Panc1 (cell line): ENCODE measurements around the gene IFFO2. TPM values are rescaled to one million over a fixed set of nuclear protein-coding genes. Genes with fewer than 3 reads are reported as not detected.

Source experiments
- ATAC-seq: fragments of 200-7000 bp; cut with Tn5 transposase; 2 replicates; pipeline ENCODE4 v1.9.1; 2020; ENCODE audit warnings: mild to moderate bottlenecking, moderate library complexity
- BruUV-seq: library from RNA; stranded (reverse); fragments of 400-500 nt; replicated peaks from 2 replicates; lab custom pipeline; 2021; lab: Mats Ljungman, UMichigan
- CTCF ChIA-PET: fragments of 300-600 bp; sonication (Branson Sonifier 250); formaldehyde crosslinking; loops from one replicate; lab custom pipeline; 2022; ENCODE audit warnings: antibody characterized with exemption; lab: Charles Lee
- POLR2A ChIA-PET: fragments of 300-600 bp; sonication (Branson Sonifier 250); formaldehyde crosslinking; loops from one replicate; lab custom pipeline; 2022; ENCODE audit warnings: antibody characterized with exemption; lab: Charles Lee
- DNase-seq: peaks from one replicate; pipeline ENCODE4 v3.0.0-alpha.2; 2010; ENCODE audit warnings: low read depth, low spot score
- H3K27ac ChIP-seq: 2 replicates; pipeline ENCODE4 v1.5.1; 2011; ENCODE audit warnings: mild to moderate bottlenecking, low read length, inconsistent platforms
- H3K27me3 ChIP-seq: fragments of 200-500 bp; sonication (Bioruptor generic); 2 replicates; pipeline ENCODE4 v1.6.0; 2014; ENCODE audit warnings: low read length, inconsistent platforms; ENCODE audit not compliant: control insufficient read depth, insufficient read depth
- H3K36me3 ChIP-seq: fragments of 200-500 bp; sonication (Bioruptor generic); 2 replicates; pipeline ENCODE4 v1.5.1; 2014; ENCODE audit warnings: inconsistent platforms, mild to moderate bottlenecking, low read length, moderate library complexity; ENCODE audit not compliant: control insufficient read depth, insufficient read depth
- H3K4me1 ChIP-seq: 2 replicates; pipeline ENCODE4 v1.5.1; 2011; ENCODE audit warnings: inconsistent platforms, mild to moderate bottlenecking, low read length, moderate library complexity; ENCODE audit not compliant: control insufficient read depth, insufficient read depth
- H3K4me3 ChIP-seq, 2 experiments: 2 replicates each; pipeline ENCODE4 v1.5.1; 2011 to 2012; ENCODE audit warnings: low read depth in 2 of 2, low read length in 2 of 2, mild to moderate bottlenecking in 2 of 2, inconsistent platforms in 1 of 2, moderate library complexity in 1 of 2
- H3K9me3 ChIP-seq: fragments of 200-500 bp; sonication (Bioruptor generic); 2 replicates; pipeline ENCODE4 v1.5.1; 2014; ENCODE audit warnings: low read depth, mild to moderate bottlenecking, inconsistent platforms, low read length, moderate library complexity; ENCODE audit not compliant: control insufficient read depth, insufficient read depth
- CTCF ChIP-seq: fragments of 450-650 bp; IDR thresholded peaks from 2 replicates; pipeline ENCODE4 v1.5.1; 2017; ENCODE audit warnings: mild to moderate bottlenecking
- POLR2AphosphoS5 ChIP-seq: IDR thresholded peaks from 2 replicates; pipeline ENCODE4 v1.6.1; 2012; ENCODE audit warnings: mild to moderate bottlenecking, low read depth, low read length, moderate library complexity
- REST ChIP-seq, 2 experiments: IDR thresholded peaks; 2 replicates each; pipeline ENCODE4 v1.6.1; 2011 to 2012; ENCODE audit warnings: low read depth in 2 of 2, control low read depth in 1 of 2, low read length in 1 of 2, mild to moderate bottlenecking in 1 of 2, moderate library complexity in 1 of 2; ENCODE audit not compliant: insufficient read depth in 1 of 2
- SIN3A ChIP-seq: IDR thresholded peaks from 2 replicates; pipeline ENCODE4 v1.6.1; 2012; ENCODE audit warnings: low read depth, mild to moderate bottlenecking, low read length, moderate library complexity, borderline replicate concordance; ENCODE audit not compliant: insufficient read depth
- TCF7L2 ChIP-seq: IDR thresholded peaks from 2 replicates; pipeline ENCODE4 v1.6.1; 2011; ENCODE audit warnings: mild to moderate bottlenecking, low read depth, low read length, inconsistent platforms
- in situ Hi-C: cut with HindIII; loops from 2 replicates; pipeline ENCODE4 v1.10.0; 2016; ENCODE audit warnings: low sequenced_read_pairs, low pct_unique_long_range_greater_than_20kb
- intact Hi-C: fragments of 100-400 bp; cut with micrococcal nuclease; formaldehyde crosslinking; loops from one replicate; pipeline ENCODE4 v1.10.0; 2022; ENCODE audit not compliant: unreplicated experiment
- total RNA-seq: library from RNA; stranded (reverse); gene quantifications from one replicate; pipeline ENCODE4 v1.2.1, GENCODE V29; 2021; ENCODE audit not compliant: unreplicated experiment

The IFFO2 gene
- total RNA-seq, 1 experiment from 2014 or later = 59.4 TPM

GRCh38 chr1:18943162-18943561, 13.3 kb downstream of the IFFO2 start:
- no peaks in the 10 kb centered on the region for H3K9me3 ChIP-seq
- intact Hi-C loops (no loop called here), in situ Hi-C loops (no loop called here)
- no peak overlapping the region for H3K4me3 ChIP-seq
- H3K27me3 ChIP-seq = no peaks in the 10 kb centered on the region
- ChIA-PET POLR2A (interaction anchor here (0.7 kb wide), 1 partner anchor 66 kb away, joined by 9 read pairs; no protein-coding TSS in a partner anchor), CTCF (no interaction called here)
- ATAC-seq = no peak
- peaks cover 88% of the 10 kb centered on the region for H3K4me1 ChIP-seq
- H3K27ac ChIP-seq = peak overlapping the region; percentile 26; the same call in 1 of the 2 replicates
- DNase-seq = no peak
- H3K36me3 ChIP-seq = no peaks in the 10 kb centered on the region
- TF ChIP-seq REST (IDR thresholded peaks at IDR 0.05; ENCODE audit: insufficient read depth in 1 of 2, low read depth in 2 of 2, low read length in 1 of 2) (no peak), POLR2AphosphoS5 (no peak), TCF7L2 (no peak)
- no TSS peak for BruUV-seq

- no peaks in the 10 kb centered on the region for H3K27me3 ChIP-seq
- in situ Hi-C loops (no loop called here), intact Hi-C loops (no loop called here)
- BruUV-seq = no TSS peak
- no peak for DNase-seq
- ATAC-seq = no peak
- no peak for TF ChIP-seq SIN3A
- ChIA-PET POLR2A (no interaction called here), CTCF (no interaction called here)
- no peaks in the 10 kb centered on the region for H3K36me3 ChIP-seq
- peaks cover 88% of the 10 kb centered on the region for H3K4me1 ChIP-seq
- no peaks in the 10 kb centered on the region for H3K9me3 ChIP-seq
- H3K27ac ChIP-seq = peak overlapping the region; percentile 84
- H3K4me3 ChIP-seq = no peak overlapping the region
Observed at GRCh38 chr1:18942340-18942739, 14.1 kb downstream of the IFFO2 start.

GRCh38 chr1:18941221-18942141, 15.0 kb downstream of the IFFO2 start:
- Histone ChIP-seq H3K4me3 (peak overlapping the region in 1 of 2 experiments; percentile 13; a peak in 1 of 4 replicates), H3K27ac (peak overlapping the region; percentile 84), H3K9me3 (no peaks in the 10 kb centered on the region), H3K36me3 (no peaks in the 10 kb centered on the region), H3K27me3 (no peaks in the 10 kb centered on the region), H3K4me1 (peaks cover 88% of the 10 kb centered on the region)
- intact Hi-C loops = no loop called here
- DNase-seq = no peak
- ChIA-PET POLR2A (no interaction called here), CTCF (no interaction called here)
- ATAC-seq = peak; percentile 11; the same call in 1 of the 2 replicates
- in situ Hi-C loops = no loop called here
- no TSS peak for BruUV-seq
- no peak for TF ChIP-seq SIN3A
- no peak for TF ChIP-seq REST (IDR thresholded peaks at IDR 0.05; ENCODE audit: insufficient read depth in 1 of 2, low read depth in 2 of 2, low read length in 1 of 2)
- no peak for TF ChIP-seq POLR2AphosphoS5
- TF ChIP-seq CTCF = no peak
- no peak for TF ChIP-seq TCF7L2
